ENCODE results near the gene ZNF462. TPM values are rescaled to one million over a fixed set of nuclear protein-coding genes. Genes with fewer than 3 reads are reported as not detected.

Gene ZNF462
- total and polyA plus RNA-seq, 7 donors: 2.0 to 102 (median 16.3) TPM

- Histone ChIP-seq H3K27ac (no peak overlapping the region), H3K36me3 (ENCODE audit: insufficient read depth in 1 of 2, low read depth in 1 of 2) (no peaks in the 10 kb centered on the region), H3K27me3 (ENCODE audit: insufficient read depth in 3 of 3, low read length in 2 of 3) (no peaks in the 10 kb centered on the region), H3K4me1 (no peaks in the 10 kb centered on the region), H3K9me3 (no peaks in the 10 kb centered on the region), H3K4me3 (no peak overlapping the region)
- DNase-seq (no peak), ATAC-seq (no peak)
- intact Hi-C loops (cut with DNase I): no loop called here
- WGBS, 3 donors: 66 to 84% (median 83%) methylated on average over 2 of the region's 2 CpGs
- no peak for TF ChIP-seq CTCF (IDR thresholded peaks at IDR 0.05)
These were observed 161.2 kb downstream of the ZNF462 start for GRCh38 chr9:107024193-107024592.

- Histone ChIP-seq H3K9me3 (no peaks in the 10 kb centered on the region), H3K36me3 (ENCODE audit: insufficient read depth in 1 of 2, low read depth in 1 of 2) (no peaks in the 10 kb centered on the region), H3K27ac (no peak overlapping the region), H3K27me3 (ENCODE audit: insufficient read depth in 3 of 3, low read length in 2 of 3) (no peaks in the 10 kb centered on the region), H3K4me1 (no peaks in the 10 kb centered on the region), H3K4me3 (no peak overlapping the region)
- 89 to 94% (median 94%) methylated on average over 5 of the region's 5 CpGs for WGBS, 3 donors
- no peak for TF ChIP-seq CTCF (IDR thresholded peaks at IDR 0.05)
- ATAC-seq (no peak), DNase-seq (no peak)
- intact Hi-C loops (cut with DNase I): no loop called here
These were observed 162.5 kb downstream of the ZNF462 start for GRCh38 chr9:107025260-107026035.

- no peak for TF ChIP-seq CTCF (IDR thresholded peaks at IDR 0.05)
- WGBS, 3 donors: 69 to 76% (median 72%) methylated on average over 3 of the region's 3 CpGs
- ATAC-seq: no peak
- intact Hi-C loops (cut with DNase I): no loop called here
- no peak overlapping the region for H3K4me3 ChIP-seq
- H3K9me3 ChIP-seq: no peaks in the 10 kb centered on the region
- no peaks in the 10 kb centered on the region for H3K36me3 ChIP-seq (ENCODE audit: insufficient read depth in 1 of 2, low read depth in 1 of 2)
- no peaks in the 10 kb centered on the region for H3K27me3 ChIP-seq (ENCODE audit: insufficient read depth in 3 of 3, low read length in 2 of 3)
- no peak overlapping the region for H3K27ac ChIP-seq
- DNase-seq: no peak
- no peaks in the 10 kb centered on the region for H3K4me1 ChIP-seq
These were observed 166.2 kb downstream of the ZNF462 start for GRCh38 chr9:107029146-107029545.

GRCh38 chr9:107033966-107034365 lies 171.0 kb downstream of the ZNF462 start:
- WGBS, 3 donors: 47 to 81% (median 59%) methylated on average over 3 of the region's 3 CpGs
- peaks cover 0 to 1% (median 0%) of the 10 kb centered on the region in 3 donors for H3K27me3 ChIP-seq (ENCODE audit: insufficient read depth in 3 of 3, low read length in 2 of 3)
- intact Hi-C loops (cut with DNase I): no loop called here
- H3K4me1 ChIP-seq: no peaks in the 10 kb centered on the region
- ATAC-seq (no peak), DNase-seq (no peak)
- H3K36me3 ChIP-seq (ENCODE audit: insufficient read depth in 1 of 2, low read depth in 1 of 2): no peaks in the 10 kb centered on the region
- H3K27ac ChIP-seq: no peak overlapping the region
- TF ChIP-seq CTCF (IDR thresholded peaks at IDR 0.05): no peak
- no peak overlapping the region for H3K4me3 ChIP-seq
- H3K9me3 ChIP-seq: no peaks in the 10 kb centered on the region

GRCh38 chr9:107034831-107035230 lies 171.9 kb downstream of the ZNF462 start:
- intact Hi-C loops (cut with DNase I): no loop called here
- H3K9me3 ChIP-seq: no peaks in the 10 kb centered on the region
- DNase-seq (no peak), ATAC-seq (no peak)
- H3K4me3 ChIP-seq: no peak overlapping the region
- peaks cover 0 to 1% (median 0%) of the 10 kb centered on the region in 3 donors for H3K27me3 ChIP-seq (ENCODE audit: insufficient read depth in 3 of 3, low read length in 2 of 3)
- no peaks in the 10 kb centered on the region for H3K4me1 ChIP-seq
- 81 to 86% (median 82%) methylated on average over 5 of the region's 5 CpGs for WGBS, 3 donors
- H3K36me3 ChIP-seq (ENCODE audit: insufficient read depth in 1 of 2, low read depth in 1 of 2): no peaks in the 10 kb centered on the region
- no peak for TF ChIP-seq CTCF (IDR thresholded peaks at IDR 0.05)
- no peak overlapping the region for H3K27ac ChIP-seq

All from psoas muscle (tissue), 8 donors.